HepG2 (cell line): ENCODE measurements around the gene SLC1A5. TPM values are rescaled to one million over a fixed set of nuclear protein-coding genes. Genes with fewer than 3 reads are reported as not detected.

ENCODE experiments used
- ATF3 ChIP-seq: sonication (generic); formaldehyde crosslinking; IDR thresholded peaks from 2 replicates; pipeline ENCODE4 v1.4.0; 2020; ENCODE audit warnings: missing genetic modification reagents
- DRAP1 ChIP-seq: IDR thresholded peaks from 2 replicates; pipeline ENCODE4 v1.6.1; 2016; ENCODE audit warnings: missing genetic modification reagents, missing compliant biosample characterization
- HHEX ChIP-seq: IDR thresholded peaks from 2 replicates; pipeline ENCODE4 v1.6.1; 2016; ENCODE audit warnings: control low read depth
- MED1 ChIP-seq: sonication (generic); formaldehyde crosslinking; IDR thresholded peaks from 2 replicates; pipeline ENCODE4 v1.4.0; 2020; ENCODE audit warnings: missing genetic modification reagents
- RFXANK ChIP-seq: IDR thresholded peaks from 2 replicates; pipeline ENCODE4 v1.6.1; 2016
- RXRA ChIP-seq: sonication (generic); formaldehyde crosslinking; IDR thresholded peaks from 2 replicates; pipeline ENCODE4 v1.5.1; 2020; ENCODE audit warnings: missing genetic modification reagents
- TARDBP ChIP-seq: sonication (generic); formaldehyde crosslinking; IDR thresholded peaks from 2 replicates; pipeline ENCODE4 v1.8.0; 2022; ENCODE audit warnings: mild to moderate bottlenecking, missing genetic modification reagents
- YEATS4 ChIP-seq: sonication (generic); formaldehyde crosslinking; IDR thresholded peaks from 2 replicates; pipeline ENCODE4 v1.4.0; 2020; ENCODE audit warnings: missing genetic modification reagents, borderline replicate concordance
- ZBTB42 ChIP-seq: sonication (generic); formaldehyde crosslinking; IDR thresholded peaks from 2 replicates; pipeline ENCODE4 v1.5.0; 2020; ENCODE audit warnings: mild to moderate bottlenecking, missing genetic modification reagents
- ZNF17 ChIP-seq: sonication (generic); formaldehyde crosslinking; IDR thresholded peaks from 2 replicates; pipeline ENCODE4 v1.5.0; 2020; ENCODE audit warnings: mild to moderate bottlenecking, missing genetic modification reagents
- ZNF407 ChIP-seq: sonication (generic); formaldehyde crosslinking; IDR thresholded peaks from one replicate; pipeline ENCODE4 v1.5.1; 2020; ENCODE audit warnings: mild to moderate bottlenecking, missing genetic modification reagents; ENCODE audit errors: not compliant biosample characterization
- ZNF841 ChIP-seq: sonication (generic); formaldehyde crosslinking; IDR thresholded peaks from 2 replicates; pipeline ENCODE4 v1.8.1; 2023; ENCODE audit warnings: missing genetic modification reagents, borderline replicate concordance
- polyA plus RNA-seq, 8 experiments: library from polyadenylated mRNA; depleted of rRNA in 3 of 8; stranded (reverse) in 7 of 8; unstranded in 1 of 8; fragments of >200 nt; fragmentation: Illumina TruSeq in 4 of 8; extraction: Trizol in 4 of 8; gene quantifications; 2 replicates each; pipeline versions ENCODE4 v1.2.1 to v1.2.3, GENCODE V29; 2011 to 2016; ENCODE audit warnings: low read depth in 4 of 8, missing spikeins in 1 of 8, mixed read lengths in 1 of 8; ENCODE audit not compliant: insufficient read depth in 1 of 8
- total RNA-seq, 5 experiments: library from RNA; depleted of rRNA; stranded (reverse); fragments of >200 nt; fragmentation: Illumina TruSeq; extraction: Trizol; gene quantifications; 2 replicates each; pipeline ENCODE4 v1.2.3, GENCODE V29; 2016; ENCODE audit warnings: low read depth in 1 of 5
- TF ChIP-seq, protein P1 (sequence below): sonication (generic); formaldehyde crosslinking; IDR thresholded peaks from 2 replicates; pipeline ENCODE4 v1.5.1; 2020; ENCODE audit warnings: mild to moderate bottlenecking, missing genetic modification reagents, moderate library complexity

The SLC1A5 gene
- total and polyA plus RNA-seq, 2 of the 13 experiments (the other 11 are each of a cell fraction or from before 2014, with no cell fraction given), result 120 to 159 TPM

DNA sequence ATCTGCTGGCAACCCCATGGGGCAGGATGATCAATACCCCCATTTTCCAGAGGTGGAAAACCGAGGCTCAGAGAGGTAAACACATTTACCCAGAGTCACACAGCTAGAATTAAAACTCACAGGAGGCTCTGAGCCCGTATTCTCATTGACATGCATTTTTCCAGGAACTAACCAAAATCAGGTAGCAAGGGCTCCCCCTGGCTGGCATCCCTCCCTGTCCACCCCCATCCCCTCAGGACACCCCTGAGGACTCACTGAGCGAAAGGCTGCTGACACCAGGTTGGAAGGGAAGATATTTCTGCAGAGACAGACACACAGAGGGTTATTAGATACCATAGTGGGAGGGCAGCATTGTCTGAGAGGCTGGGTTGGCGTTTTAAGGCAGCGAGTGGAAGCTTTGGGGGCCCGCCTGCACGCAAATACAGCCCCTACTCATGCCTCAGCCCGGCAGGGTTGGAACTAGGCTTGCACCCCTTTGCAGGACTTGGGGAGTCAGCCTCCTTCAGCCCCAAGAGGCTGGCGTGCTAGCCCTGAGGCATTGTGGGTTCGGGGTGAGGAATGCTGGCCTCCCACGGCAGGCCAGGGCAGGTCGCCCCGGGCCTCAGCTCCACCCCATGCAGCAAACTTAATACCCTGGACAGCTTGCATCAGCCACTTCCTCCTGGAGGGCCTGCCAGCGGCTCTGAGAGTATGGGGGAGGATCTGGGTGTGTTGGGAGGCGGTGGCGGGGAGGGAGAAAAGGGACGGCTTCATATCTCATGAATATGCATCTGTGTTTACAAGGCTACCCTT, 3.9 kb downstream of the SLC1A5 start (continued):
- TF ChIP-seq, protein P1, sequence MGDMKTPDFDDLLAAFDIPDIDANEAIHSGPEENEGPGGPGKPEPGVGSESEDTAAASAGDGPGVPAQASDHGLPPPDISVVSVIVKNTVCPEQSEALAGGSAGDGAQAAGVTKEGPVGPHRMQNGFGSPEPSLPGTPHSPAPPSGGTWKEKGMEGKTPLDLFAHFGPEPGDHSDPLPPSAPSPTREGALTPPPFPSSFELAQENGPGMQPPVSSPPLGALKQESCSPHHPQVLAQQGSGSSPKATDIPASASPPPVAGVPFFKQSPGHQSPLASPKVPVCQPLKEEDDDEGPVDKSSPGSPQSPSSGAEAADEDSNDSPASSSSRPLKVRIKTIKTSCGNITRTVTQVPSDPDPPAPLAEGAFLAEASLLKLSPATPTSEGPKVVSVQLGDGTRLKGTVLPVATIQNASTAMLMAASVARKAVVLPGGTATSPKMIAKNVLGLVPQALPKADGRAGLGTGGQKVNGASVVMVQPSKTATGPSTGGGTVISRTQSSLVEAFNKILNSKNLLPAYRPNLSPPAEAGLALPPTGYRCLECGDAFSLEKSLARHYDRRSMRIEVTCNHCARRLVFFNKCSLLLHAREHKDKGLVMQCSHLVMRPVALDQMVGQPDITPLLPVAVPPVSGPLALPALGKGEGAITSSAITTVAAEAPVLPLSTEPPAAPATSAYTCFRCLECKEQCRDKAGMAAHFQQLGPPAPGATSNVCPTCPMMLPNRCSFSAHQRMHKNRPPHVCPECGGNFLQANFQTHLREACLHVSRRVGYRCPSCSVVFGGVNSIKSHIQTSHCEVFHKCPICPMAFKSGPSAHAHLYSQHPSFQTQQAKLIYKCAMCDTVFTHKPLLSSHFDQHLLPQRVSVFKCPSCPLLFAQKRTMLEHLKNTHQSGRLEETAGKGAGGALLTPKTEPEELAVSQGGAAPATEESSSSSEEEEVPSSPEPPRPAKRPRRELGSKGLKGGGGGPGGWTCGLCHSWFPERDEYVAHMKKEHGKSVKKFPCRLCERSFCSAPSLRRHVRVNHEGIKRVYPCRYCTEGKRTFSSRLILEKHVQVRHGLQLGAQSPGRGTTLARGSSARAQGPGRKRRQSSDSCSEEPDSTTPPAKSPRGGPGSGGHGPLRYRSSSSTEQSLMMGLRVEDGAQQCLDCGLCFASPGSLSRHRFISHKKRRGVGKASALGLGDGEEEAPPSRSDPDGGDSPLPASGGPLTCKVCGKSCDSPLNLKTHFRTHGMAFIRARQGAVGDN (CRISPR knock-in tag), result peak; percentile 89
- TF ChIP-seq ZBTB42 (CRISPR knock-in tag), result no peak
- TF ChIP-seq ZNF841, result no peak
- TF ChIP-seq RXRA (CRISPR knock-in tag), result peak; percentile 44; the same call in 1 of the 2 replicates
- TF ChIP-seq ATF3 (CRISPR knock-in tag), result 0 out of 2 replicates have a peak, but pooled peaks have one; percentile 41
- no peak for TF ChIP-seq HHEX (CRISPR knock-in tag)
- TF ChIP-seq TARDBP (CRISPR knock-in tag), result 0 out of 2 replicates have a peak, but pooled peaks have one; percentile 53
- no peak for TF ChIP-seq RFXANK (CRISPR knock-in tag)
- TF ChIP-seq YEATS4 (CRISPR knock-in tag), result peak; percentile 88
- peak; percentile 28 for TF ChIP-seq ZNF407 (CRISPR knock-in tag)
- peak; percentile 36; the same call in 1 of the 2 replicates for TF ChIP-seq DRAP1 (CRISPR knock-in tag)
- peak; percentile 75; the same call in 1 of the 2 replicates for TF ChIP-seq MED1 (CRISPR knock-in tag)
- no peak for TF ChIP-seq ZNF17 (CRISPR knock-in tag)
